Fibroblast of pulmonary artery (primary cell): ENCODE measurements around the gene SF3B2.
A peak's percentile ranks its signal among the peaks of the same experiment; 100 is the strongest.

ENCODE experiments used
- DNase-seq: peaks from one replicate; pipeline ENCODE4 v3.0.0-alpha.2; 2010; ENCODE audit warnings: low read depth
- H3K4me3 ChIP-seq: replicated peaks from 2 replicates; pipeline ENCODE4 v1.5.1; 2011; ENCODE audit warnings: low read depth, mild to moderate bottlenecking, control low read depth, low read length, moderate library complexity
- TF ChIP-seq, protein P1 (sequence below): IDR thresholded peaks from 2 replicates; pipeline ENCODE4 v1.5.1; 2011; ENCODE audit warnings: mild to moderate bottlenecking, control low read depth, low read length, inconsistent platforms; ENCODE audit errors: missing control alignments

SF3B2 gene, protein sequence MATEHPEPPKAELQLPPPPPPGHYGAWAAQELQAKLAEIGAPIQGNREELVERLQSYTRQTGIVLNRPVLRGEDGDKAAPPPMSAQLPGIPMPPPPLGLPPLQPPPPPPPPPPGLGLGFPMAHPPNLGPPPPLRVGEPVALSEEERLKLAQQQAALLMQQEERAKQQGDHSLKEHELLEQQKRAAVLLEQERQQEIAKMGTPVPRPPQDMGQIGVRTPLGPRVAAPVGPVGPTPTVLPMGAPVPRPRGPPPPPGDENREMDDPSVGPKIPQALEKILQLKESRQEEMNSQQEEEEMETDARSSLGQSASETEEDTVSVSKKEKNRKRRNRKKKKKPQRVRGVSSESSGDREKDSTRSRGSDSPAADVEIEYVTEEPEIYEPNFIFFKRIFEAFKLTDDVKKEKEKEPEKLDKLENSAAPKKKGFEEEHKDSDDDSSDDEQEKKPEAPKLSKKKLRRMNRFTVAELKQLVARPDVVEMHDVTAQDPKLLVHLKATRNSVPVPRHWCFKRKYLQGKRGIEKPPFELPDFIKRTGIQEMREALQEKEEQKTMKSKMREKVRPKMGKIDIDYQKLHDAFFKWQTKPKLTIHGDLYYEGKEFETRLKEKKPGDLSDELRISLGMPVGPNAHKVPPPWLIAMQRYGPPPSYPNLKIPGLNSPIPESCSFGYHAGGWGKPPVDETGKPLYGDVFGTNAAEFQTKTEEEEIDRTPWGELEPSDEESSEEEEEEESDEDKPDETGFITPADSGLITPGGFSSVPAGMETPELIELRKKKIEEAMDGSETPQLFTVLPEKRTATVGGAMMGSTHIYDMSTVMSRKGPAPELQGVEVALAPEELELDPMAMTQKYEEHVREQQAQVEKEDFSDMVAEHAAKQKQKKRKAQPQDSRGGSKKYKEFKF

DNA sequence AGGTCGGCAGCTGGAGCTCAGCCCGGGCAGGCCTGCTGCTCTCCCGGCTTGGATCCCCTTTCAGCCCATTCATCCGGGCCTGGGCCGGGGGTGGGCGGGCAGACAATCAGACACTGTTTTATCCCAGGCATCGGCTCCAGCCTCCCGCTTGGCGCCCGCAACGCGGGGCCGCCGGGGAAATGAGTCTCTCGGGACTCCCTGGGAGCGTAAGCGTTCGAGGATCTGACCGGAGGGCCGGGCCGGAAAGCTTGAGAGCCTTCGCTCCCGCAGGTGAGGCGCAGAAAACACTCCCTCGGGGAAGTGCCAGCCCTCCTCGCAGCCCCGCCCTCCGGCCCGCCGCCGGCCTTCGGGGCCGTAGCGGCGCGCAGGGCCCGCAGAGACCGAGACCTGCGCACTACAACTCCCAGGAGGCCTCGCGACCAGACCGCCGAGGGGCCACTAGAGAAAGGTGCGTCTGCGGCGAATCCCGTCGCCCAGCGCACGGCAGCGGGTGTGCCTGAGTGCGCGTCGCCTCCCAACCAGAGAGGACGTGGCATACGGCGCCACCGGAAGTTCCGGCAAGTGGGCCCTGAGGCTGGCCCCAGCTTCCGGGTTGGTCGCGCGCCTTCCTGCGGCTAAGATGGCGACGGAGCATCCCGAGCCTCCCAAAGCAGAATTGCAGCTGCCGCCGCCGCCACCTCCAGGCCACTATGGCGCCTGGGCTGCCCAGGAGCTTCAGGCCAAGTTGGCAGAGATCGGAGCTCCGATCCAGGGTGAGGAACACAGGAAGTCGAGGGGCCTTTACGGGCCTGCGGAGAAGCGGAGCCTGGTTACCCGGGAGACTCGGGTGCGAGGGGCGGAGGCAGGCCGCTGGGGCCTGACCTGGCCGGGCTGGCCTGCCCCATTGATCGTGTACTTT, at the start of gene SF3B2:
Gene SF3B2, plus strand, starts transcription at position 599 of the 898 bp plus-strand sequence. Its CDS starts 21 bp downstream, at position 620.
- DNase-seq: peak; percentile 99
- peak within 1 kb of the TSS; percentile 97 for H3K4me3 ChIP-seq
- TF ChIP-seq, protein P1, sequence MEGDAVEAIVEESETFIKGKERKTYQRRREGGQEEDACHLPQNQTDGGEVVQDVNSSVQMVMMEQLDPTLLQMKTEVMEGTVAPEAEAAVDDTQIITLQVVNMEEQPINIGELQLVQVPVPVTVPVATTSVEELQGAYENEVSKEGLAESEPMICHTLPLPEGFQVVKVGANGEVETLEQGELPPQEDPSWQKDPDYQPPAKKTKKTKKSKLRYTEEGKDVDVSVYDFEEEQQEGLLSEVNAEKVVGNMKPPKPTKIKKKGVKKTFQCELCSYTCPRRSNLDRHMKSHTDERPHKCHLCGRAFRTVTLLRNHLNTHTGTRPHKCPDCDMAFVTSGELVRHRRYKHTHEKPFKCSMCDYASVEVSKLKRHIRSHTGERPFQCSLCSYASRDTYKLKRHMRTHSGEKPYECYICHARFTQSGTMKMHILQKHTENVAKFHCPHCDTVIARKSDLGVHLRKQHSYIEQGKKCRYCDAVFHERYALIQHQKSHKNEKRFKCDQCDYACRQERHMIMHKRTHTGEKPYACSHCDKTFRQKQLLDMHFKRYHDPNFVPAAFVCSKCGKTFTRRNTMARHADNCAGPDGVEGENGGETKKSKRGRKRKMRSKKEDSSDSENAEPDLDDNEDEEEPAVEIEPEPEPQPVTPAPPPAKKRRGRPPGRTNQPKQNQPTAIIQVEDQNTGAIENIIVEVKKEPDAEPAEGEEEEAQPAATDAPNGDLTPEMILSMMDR: no peak

DNA sequence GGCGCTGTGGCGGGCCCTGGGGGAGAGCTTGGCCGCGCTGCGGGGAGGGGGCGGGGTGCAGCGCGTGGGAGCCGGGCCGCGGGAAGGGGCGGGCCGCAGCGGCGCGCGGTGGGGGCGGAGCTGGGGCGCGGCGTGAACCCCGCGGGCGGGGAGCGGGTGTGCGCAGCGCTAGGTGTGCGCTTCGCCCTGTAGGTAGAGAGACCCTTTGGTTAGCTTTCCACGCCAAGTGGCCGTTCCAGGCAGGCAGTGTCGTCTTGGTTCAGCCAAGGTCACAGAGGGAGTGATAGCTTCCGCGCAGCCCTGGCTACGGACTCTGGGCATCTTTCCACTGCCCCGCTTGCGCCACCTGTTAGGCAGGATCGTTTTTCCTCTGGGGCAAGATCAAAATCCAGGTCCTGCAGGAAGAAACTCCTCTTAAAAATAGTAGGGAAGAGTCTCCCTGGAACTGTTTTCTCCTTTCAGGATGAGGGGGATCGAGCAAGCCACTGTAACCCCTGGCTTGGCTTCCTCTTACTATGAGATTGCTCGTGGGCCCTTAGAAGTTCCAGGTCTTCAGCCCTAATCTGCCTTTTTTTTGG, 49.4 kb upstream of the SF3B2 start:
- peak; percentile 53 for DNase-seq

DNA sequence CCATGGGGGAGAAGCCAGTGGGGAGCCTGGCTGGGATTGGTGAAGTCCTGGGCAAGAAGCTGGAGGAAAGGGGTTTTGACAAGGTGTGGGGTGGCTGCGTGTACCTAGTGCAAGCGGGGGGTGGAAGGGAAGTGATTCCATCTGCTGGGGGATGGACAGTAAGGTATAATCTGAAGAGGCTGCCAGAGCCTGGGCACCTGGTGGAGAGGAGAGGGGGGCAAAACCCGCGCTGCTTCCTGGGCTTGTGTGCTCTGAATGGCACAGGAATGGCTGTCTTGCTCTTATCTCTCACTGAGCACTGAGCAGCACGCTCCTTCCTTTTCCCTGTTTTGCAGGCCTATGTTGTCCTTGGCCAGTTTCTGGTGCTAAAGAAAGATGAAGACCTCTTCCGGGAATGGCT, 48.9 kb upstream of the SF3B2 start:
- no peak for DNase-seq
- peak overlapping the region; percentile 99 for H3K4me3 ChIP-seq
- TF ChIP-seq, protein P1: no peak

More for the DNA sequence above, 49.4 kb upstream of the SF3B2 start:
- H3K4me3 ChIP-seq: peak overlapping the region; percentile 99
- TF ChIP-seq, protein P1: peak; percentile 18

DNA sequence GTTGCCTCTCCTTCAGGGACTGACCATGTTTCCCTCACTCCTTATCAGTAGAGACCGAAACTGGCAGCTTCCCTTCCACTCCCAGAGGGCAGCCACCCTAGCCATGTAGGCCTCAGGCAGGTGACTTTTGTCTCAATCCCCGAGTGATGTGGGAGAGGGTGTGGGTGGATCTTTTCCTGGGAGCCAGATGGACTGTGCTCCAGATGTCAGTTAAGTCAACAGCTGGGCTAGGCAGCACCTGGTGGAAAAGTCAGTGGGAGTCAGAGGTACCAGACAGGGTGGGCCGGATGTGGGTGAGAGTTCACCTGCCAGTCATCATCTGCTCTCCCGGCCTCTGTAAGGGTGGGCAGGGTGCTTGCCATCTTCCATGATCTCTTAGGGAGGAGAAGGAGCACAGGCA, 48.0 kb upstream of the SF3B2 start:
- TF ChIP-seq, protein P1: no peak
- no peak overlapping the region for H3K4me3 ChIP-seq
- no peak for DNase-seq

DNA sequence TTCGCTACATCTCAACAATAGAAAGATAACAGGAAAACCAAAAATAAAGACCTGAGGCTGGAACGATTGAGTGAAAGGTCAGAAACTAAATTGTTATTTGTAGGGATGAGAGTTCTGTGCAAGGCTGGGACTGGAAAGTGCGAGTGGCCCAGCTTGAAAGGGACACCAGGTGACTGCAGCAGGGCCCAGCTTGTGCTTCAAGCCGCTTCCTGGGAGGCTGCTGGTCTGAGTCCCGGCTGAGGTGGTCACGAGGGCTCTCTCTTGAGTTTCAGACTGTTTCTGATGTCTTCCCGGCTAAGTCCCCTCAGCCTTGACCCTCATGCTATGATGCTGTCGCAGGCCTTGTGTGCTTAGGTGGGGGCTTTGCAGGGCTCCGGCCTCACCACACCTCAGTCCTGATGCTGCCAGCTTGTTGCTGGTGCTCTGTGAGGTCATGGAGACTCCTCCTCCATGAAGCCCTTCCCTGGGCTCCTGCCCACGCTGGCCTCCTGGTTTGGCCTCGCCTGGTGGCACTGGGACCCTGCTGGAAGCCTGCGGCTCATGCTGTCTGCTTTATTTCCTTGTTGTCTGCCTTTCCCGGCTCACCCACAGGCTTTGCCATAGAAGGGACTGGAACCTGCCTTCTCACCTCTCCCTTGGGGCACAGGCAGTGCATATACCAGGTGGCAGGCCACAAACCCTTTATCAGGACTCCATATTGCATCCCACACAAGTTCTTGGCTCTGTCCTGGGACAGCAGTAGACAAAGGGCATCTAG, 45.9 kb upstream of the SF3B2 start:
- no peak overlapping the region for H3K4me3 ChIP-seq
- TF ChIP-seq, protein P1: no peak
- no peak for DNase-seq
